Heart left ventricle (tissue), 16 donors: ENCODE data around the gene MEG3. TPM values are rescaled to one million over a fixed set of nuclear protein-coding genes. Genes with fewer than 3 reads are reported as not detected.

Source experiments
- ATAC-seq, 4 donors: fragments of 200-7000 bp; cut with Tn5 transposase; one replicate each; pipeline ENCODE4 v1.9.1; 2020 to 2022; ENCODE audit warnings: moderate library complexity in 4 of 4, mild to moderate bottlenecking in 3 of 4, moderate number of reproducible peaks in 1 of 4
- DNase-seq, 5 donors: peaks; one replicate each; pipeline ENCODE4 v3.0.0-alpha.2; 2020
- H3K27ac ChIP-seq, 12 donors: fragments of 200-600 bp; sonication (generic) in 4 of 12; one replicate each; pipeline versions ENCODE4 v1.5.0 to v1.8.0; 2016 to 2022; ENCODE audit warnings: mild to moderate bottlenecking in 2 of 12
- H3K27me3 ChIP-seq, 9 donors: fragments of 200-600 bp; sonication (generic) in 2 of 9; one replicate each; pipeline versions ENCODE4 v1.5.1 to v1.8.0; 2016 to 2022; ENCODE audit warnings: mild to moderate bottlenecking in 3 of 9
- H3K36me3 ChIP-seq, 9 donors: fragments of 200-600 bp; sonication (generic) in 2 of 9; one replicate each; pipeline versions ENCODE4 v1.5.0 to v1.8.0; 2018 to 2022; ENCODE audit warnings: mild to moderate bottlenecking in 2 of 9
- H3K4me1 ChIP-seq, 12 donors: fragments of 200-600 bp; sonication (generic) in 4 of 12; one replicate each; pipeline versions ENCODE4 v1.5.0 to v1.8.0; 2016 to 2022; ENCODE audit warnings: mild to moderate bottlenecking in 3 of 12
- H3K4me3 ChIP-seq, 12 donors: fragments of 200-600 bp; sonication (generic) in 4 of 12; one replicate each; pipeline versions ENCODE4 v1.5.0 to v1.8.0; 2017 to 2022; ENCODE audit warnings: mild to moderate bottlenecking in 9 of 12, moderate library complexity in 4 of 12
- H3K9me3 ChIP-seq, 12 donors: fragments of 200-600 bp; sonication (generic) in 4 of 12; one replicate each; pipeline versions ENCODE4 v1.5.0 to v1.8.0; 2016 to 2022; ENCODE audit warnings: mild to moderate bottlenecking in 1 of 12
- CTCF ChIP-seq, 12 donors: fragments of 200-600 bp; sonication (generic) in 4 of 12; IDR thresholded peaks; one replicate each; pipeline versions ENCODE4 v1.5.0 to v1.8.0; 2018 to 2022; ENCODE audit warnings: antibody characterized with exemption in 12 of 12, mild to moderate bottlenecking in 5 of 12
- POLR2A ChIP-seq, 2 donors: fragments of 450-650 bp; IDR thresholded peaks; one replicate each; pipeline ENCODE4 v1.6.1; 2017; ENCODE audit warnings: antibody characterized with exemption in 2 of 2, mild to moderate bottlenecking in 2 of 2, moderate library complexity in 2 of 2
- WGBS, 4 donors: extraction: QIAGEN DNeasy Blood & Tissue Kit in 2 of 4; methylation state at CpG; one replicate each; pipeline versions ENCODE4 v1.1.5 to v1.1.7; 2013 to 2018; 5-methylcytosine and 5-hydroxymethylcytosine counted together
- intact Hi-C, 10 donors: fragments of 100-400 bp; cut with DNase I; formaldehyde crosslinking; loops; one replicate each; pipeline versions ENCODE4 v1.11.1 to v1.14.2; 2022
- polyA plus RNA-seq, 2 donors: library from polyadenylated mRNA; stranded (reverse); fragments of 200-250 nt; gene quantifications; one replicate each; pipeline ENCODE4 v1.2.3, GENCODE V29; 2013
- total RNA-seq, 9 donors: library from RNA; depleted of rRNA in 2 of 9; stranded (reverse); fragments of >200 nt in 2 of 9; fragmentation: NEBNext Ultra II Directional in 3 of 9; extraction: Animal tissue kit (Norgen Biotek cat#: 25700) in 3 of 9; gene quantifications; one replicate each; pipeline versions ENCODE4 v1.1.0 to v1.2.4, GENCODE V29; 2016 to 2023
- donor health status: ischemic (EF 13 %, LVEDD 7.1; RV severe dilation, severe dysfunction).
- donor health status: healthy with polysubstance abuse.
- donor health status: DM: no; HTN: yes; CAD: no.
- donor health status: DM: no; HTN: no; CAD: no.
- donor health status: ischemic (EF 25% LVEDD 6.9; RV normal size, moderate dysfunction).
- donor health status: ischemic (EF 25% LVEDD 5.7; RV mildly dilated, moderate dysfunction).
- donor health status: healthy.
- donor health status: DM: yes; HTN: yes; CAD: no.
- donor health status: ischemic (EF 35%, LVEDD 5.7; RV mildly dilated, moderate dysfunction).
- donor health status: nonischemic (EF 11% LVEDD 7.7; RV severe dilation, severe dysfunction).
- donor health status: DM: yes; HTN: yes; CAD: no.
- donor health status: PGD.
- donor health status: ischemic (EF 29% LVEDD 5.4; RV normal size, mild dysfunction).
- donor health status: nonischemic (EF 23%, LVEDD 6.1; RV moderate dilation, normal function).

The MEG3 gene
- total and polyA plus RNA-seq, 11 donors: 3.6 to 37.7 (median 9.9) TPM

DNA sequence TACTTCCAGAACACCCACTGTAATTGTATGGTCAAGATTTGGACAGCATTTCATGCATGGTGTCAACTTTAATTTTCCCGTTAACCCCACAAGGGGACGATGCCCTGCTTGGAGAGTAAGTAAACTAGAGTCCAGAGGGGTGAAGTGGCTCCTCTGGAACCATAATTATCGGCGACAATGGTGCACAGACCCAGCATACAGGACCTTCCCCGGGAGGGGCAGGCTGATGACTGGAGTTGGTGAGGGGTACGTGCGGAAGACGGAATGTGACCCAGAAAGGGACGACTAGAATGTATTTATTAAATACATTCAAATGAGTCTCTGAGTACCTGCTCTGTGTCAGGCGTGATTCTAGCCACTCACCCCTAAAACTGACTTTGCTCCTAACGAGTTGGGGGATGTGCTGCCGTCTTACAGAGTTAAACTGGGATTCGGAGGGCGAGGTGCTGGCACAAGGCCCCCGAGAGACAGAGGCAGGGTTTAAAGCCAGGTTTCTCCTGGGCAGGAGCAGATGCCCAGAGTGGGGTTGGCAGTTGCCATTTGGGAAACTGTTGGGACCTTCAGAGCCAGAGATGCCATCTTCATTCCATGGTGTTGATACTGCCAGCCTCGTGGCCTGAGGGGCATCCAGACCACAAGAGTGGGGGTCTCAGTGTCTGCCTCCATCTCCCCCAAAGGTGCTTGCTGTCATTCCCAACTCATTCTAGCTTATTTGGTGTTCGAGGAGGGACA lies 66.7 kb downstream of the MEG3 start:
- no peaks in the 10 kb centered on the region for H3K9me3 ChIP-seq
- no peaks in the 10 kb centered on the region for H3K4me1 ChIP-seq
- H3K4me3 ChIP-seq: no peak overlapping the region
- DNase-seq (peak in 1 of 5 donors; percentile 7), ATAC-seq (no peak)
- no peak for TF ChIP-seq POLR2A (IDR thresholded peaks at IDR 0.05)
- no peak for TF ChIP-seq CTCF (IDR thresholded peaks at IDR 0.05)
- 82 to 88% (median 85%) methylated on average over 17 of the region's 17 CpGs for WGBS, 4 donors
- peaks cover 0 to 49% (median 4%) of the 10 kb centered on the region in 9 donors for H3K27me3 ChIP-seq
- H3K36me3 ChIP-seq: no peaks in the 10 kb centered on the region
- H3K27ac ChIP-seq: no peak overlapping the region
- intact Hi-C loops: no loop called here

DNA sequence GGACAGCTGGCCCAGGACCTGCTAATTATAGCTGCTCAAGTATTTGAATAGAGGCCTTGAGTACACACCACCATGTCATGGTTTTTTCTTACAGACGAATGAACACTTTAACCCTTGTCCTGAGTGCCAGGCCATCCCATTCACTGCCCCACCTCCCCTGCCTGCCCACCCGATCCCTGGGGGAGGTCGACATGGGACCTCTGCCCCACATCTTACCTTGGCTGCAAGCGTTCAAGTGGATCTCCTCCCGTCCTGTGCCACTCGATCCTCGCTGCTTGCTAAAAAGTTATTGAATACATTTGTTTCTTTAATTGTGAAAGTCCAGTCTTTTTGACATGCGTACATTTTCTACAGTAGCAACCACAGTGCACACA lies 67.3 kb downstream of the MEG3 start:
- peaks cover 0 to 3% (median 0%) of the 10 kb centered on the region in 12 donors for H3K4me1 ChIP-seq
- no peaks in the 10 kb centered on the region for H3K9me3 ChIP-seq
- ATAC-seq: no peak
- H3K27me3 ChIP-seq: peaks cover 0 to 54% (median 4%) of the 10 kb centered on the region in 9 donors
- no peak overlapping the region for H3K27ac ChIP-seq
- no peak for DNase-seq
- intact Hi-C loops: no loop called here
- H3K4me3 ChIP-seq: no peak overlapping the region
- H3K36me3 ChIP-seq: no peaks in the 10 kb centered on the region
- WGBS, 4 donors: 77 to 80% (median 79%) methylated on average over 8 of the region's 8 CpGs
- TF ChIP-seq POLR2A (IDR thresholded peaks at IDR 0.05) (no peak), CTCF (IDR thresholded peaks at IDR 0.05) (no peak)

DNA sequence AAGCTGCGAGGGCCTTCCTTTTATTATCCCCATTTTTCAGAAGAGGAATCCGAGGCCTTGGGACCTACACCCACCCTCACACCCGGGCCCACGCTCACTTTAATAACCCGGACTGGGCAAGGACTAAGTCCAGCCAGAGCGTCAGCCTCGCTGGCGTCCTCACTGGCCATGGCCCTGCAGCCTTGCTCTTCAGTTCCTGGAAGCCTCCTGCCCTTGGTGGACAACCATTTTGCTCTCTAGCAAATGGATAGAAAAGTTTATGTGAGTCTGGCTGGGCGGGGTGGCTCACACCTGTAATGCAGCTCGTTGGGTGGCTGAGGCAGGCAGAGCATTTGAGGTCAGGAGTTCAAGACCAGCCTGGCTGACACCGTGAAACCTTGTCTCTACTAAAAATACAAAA lies 67.8 kb downstream of the MEG3 start:
- no peak for ATAC-seq
- Histone ChIP-seq H3K36me3 (no peaks in the 10 kb centered on the region), H3K4me3 (no peak overlapping the region), H3K4me1 (peaks cover 0 to 4% (median 0%) of the 10 kb centered on the region in 12 donors), H3K9me3 (no peaks in the 10 kb centered on the region), H3K27me3 (peaks cover 0 to 59% (median 4%) of the 10 kb centered on the region in 9 donors), H3K27ac (no peak overlapping the region)
- TF ChIP-seq POLR2A (IDR thresholded peaks at IDR 0.05): no peak
- TF ChIP-seq CTCF (IDR thresholded peaks at IDR 0.05): no peak
- DNase-seq: no peak
- intact Hi-C loops: no loop called here
- 84 to 90% (median 89%) methylated on average over 11 of the region's 11 CpGs for WGBS, 4 donors

DNA sequence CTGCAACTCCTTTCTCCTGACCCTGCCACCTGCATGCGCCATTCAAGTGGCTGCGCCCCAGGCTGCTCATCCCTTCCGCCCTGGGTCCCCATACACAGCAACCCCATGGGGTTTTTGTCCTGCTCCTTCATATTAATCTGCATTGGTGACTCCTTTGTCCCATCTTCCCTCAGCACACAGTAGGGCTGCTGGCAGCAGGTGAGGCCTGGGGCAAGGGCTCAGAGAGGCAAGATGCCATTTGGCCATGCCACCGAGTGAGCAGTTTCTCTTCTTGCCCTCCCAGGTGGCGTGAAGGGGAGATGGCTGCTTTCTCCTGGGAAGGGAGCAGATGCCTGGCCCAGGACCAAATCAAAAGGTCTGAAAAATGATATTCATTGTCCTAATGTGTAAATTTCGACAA lies 68.5 kb downstream of the MEG3 start:
- WGBS, 4 donors: 90 to 96% (median 91%) methylated on average over 6 of the region's 6 CpGs
- peaks cover 0 to 65% (median 9%) of the 10 kb centered on the region in 9 donors for H3K27me3 ChIP-seq

More for the DNA sequence above, 68.5 kb downstream of the MEG3 start:
- no peak overlapping the region for H3K27ac ChIP-seq
- H3K4me1 ChIP-seq: peaks cover 0 to 10% (median 2%) of the 10 kb centered on the region in 12 donors
- no peak overlapping the region for H3K4me3 ChIP-seq
- no peaks in the 10 kb centered on the region for H3K36me3 ChIP-seq
- ATAC-seq: no peak
- no peak for TF ChIP-seq CTCF (IDR thresholded peaks at IDR 0.05)
- TF ChIP-seq POLR2A (IDR thresholded peaks at IDR 0.05): no peak
- H3K9me3 ChIP-seq: no peaks in the 10 kb centered on the region
- peak in 1 of 5 donors; percentile 8 for DNase-seq
- intact Hi-C loops: no loop called here
